ENCODE measurements around the gene CABP4.

GRCh38 chr11:67498544-67498972, 43.4 kb downstream of the CABP4 start:
- TF ChIP-seq CTCF (conservative IDR thresholded peaks at IDR 0.05 in 1 of 2, IDR thresholded peaks at IDR 0.05 in 1 of 2; ENCODE audit: extremely low read depth in 1 of 2, insufficient read depth in 1 of 2, low read depth in 1 of 2, low read length in 2 of 2): no peak
- no peak for TF ChIP-seq EZH2 (IDR thresholded peaks at IDR 0.05; ENCODE audit: borderline replicate concordance, low read length)

Measured in mammary epithelial cell (primary cell).